RWPE2 (cell line): ENCODE measurements around the gene LRAT.

Experiments
- ATAC-seq: fragments of 200-7000 bp; cut with Tn5 transposase; 3 replicates; pipeline ENCODE4 v1.9.1; 2021; ENCODE audit warnings: low read depth
- DNase-seq: peaks from one replicate; pipeline ENCODE4 v3.0.0-alpha.2; 2020; ENCODE audit warnings: low spot score
- H3K27ac ChIP-seq: fragments of 450-650 bp; 2 replicates; pipeline ENCODE4 v1.5.1; 2017; ENCODE audit warnings: mild to moderate bottlenecking; ENCODE audit not compliant: poor library complexity, severe bottlenecking
- H3K27me3 ChIP-seq: fragments of 250-450 bp; sonication (Bioruptor Pico); 2 replicates; pipeline ENCODE4 v1.5.1; 2021; ENCODE audit warnings: mild to moderate bottlenecking, moderate library complexity; ENCODE audit not compliant: insufficient read depth, poor library complexity, severe bottlenecking
- H3K36me3 ChIP-seq: fragments of 250-450 bp; sonication (Bioruptor Pico); 2 replicates; pipeline ENCODE4 v1.5.1; 2020; ENCODE audit warnings: low read depth, mild to moderate bottlenecking, moderate library complexity
- H3K4me1 ChIP-seq: fragments of 250-450 bp; sonication (Bioruptor Pico); 2 replicates; pipeline ENCODE4 v1.5.1; 2021; ENCODE audit warnings: mild to moderate bottlenecking, moderate library complexity; ENCODE audit not compliant: insufficient read depth, poor library complexity, severe bottlenecking
- H3K4me3 ChIP-seq: fragments of 250-450 bp; sonication (Bioruptor Pico); 2 replicates; pipeline ENCODE4 v1.5.1; 2021; ENCODE audit warnings: mild to moderate bottlenecking, moderate library complexity; ENCODE audit not compliant: severe bottlenecking
- H3K9me3 ChIP-seq: fragments of 250-450 bp; sonication (Bioruptor Pico); 2 replicates; pipeline ENCODE4 v1.5.1; 2021; ENCODE audit warnings: mild to moderate bottlenecking, moderate library complexity; ENCODE audit not compliant: severe bottlenecking
- TF ChIP-seq, protein P1 (sequence below): fragments of 450-650 bp; IDR thresholded peaks from one replicate; pipeline ENCODE4 v1.5.1; 2017; ENCODE audit warnings: mild to moderate bottlenecking, moderate library complexity; ENCODE audit not compliant: poor library complexity, severe bottlenecking

LRAT gene

DNA sequence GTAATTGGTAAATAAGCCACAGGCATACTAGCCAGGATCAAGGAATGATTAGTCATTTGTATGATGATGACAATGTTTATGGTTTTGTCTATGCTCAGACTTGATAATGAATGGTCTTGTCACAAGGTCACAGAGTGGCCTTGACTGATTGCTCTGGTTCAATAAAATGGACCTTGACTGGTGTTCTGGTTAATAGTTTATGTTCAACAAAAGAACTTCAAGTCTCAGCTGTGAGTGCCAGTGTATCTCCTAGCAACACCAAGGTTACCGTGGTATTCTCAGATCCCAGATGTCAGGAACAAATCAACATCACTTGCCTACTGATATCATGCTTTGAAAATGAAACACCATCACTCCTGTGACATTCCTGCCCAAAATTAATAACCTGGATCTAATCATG is 16.3 kb upstream of the LRAT start:
- TF ChIP-seq, protein P1, sequence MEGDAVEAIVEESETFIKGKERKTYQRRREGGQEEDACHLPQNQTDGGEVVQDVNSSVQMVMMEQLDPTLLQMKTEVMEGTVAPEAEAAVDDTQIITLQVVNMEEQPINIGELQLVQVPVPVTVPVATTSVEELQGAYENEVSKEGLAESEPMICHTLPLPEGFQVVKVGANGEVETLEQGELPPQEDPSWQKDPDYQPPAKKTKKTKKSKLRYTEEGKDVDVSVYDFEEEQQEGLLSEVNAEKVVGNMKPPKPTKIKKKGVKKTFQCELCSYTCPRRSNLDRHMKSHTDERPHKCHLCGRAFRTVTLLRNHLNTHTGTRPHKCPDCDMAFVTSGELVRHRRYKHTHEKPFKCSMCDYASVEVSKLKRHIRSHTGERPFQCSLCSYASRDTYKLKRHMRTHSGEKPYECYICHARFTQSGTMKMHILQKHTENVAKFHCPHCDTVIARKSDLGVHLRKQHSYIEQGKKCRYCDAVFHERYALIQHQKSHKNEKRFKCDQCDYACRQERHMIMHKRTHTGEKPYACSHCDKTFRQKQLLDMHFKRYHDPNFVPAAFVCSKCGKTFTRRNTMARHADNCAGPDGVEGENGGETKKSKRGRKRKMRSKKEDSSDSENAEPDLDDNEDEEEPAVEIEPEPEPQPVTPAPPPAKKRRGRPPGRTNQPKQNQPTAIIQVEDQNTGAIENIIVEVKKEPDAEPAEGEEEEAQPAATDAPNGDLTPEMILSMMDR: no peak
- no peak overlapping the region for H3K27ac ChIP-seq
- no peaks in the 10 kb centered on the region for H3K27me3 ChIP-seq
- no peaks in the 10 kb centered on the region for H3K36me3 ChIP-seq
- no peak overlapping the region for H3K4me3 ChIP-seq
- peaks cover 5% of the 10 kb centered on the region for H3K4me1 ChIP-seq
- no peak for DNase-seq
- no peaks in the 10 kb centered on the region for H3K9me3 ChIP-seq
- ATAC-seq: no peak

DNA sequence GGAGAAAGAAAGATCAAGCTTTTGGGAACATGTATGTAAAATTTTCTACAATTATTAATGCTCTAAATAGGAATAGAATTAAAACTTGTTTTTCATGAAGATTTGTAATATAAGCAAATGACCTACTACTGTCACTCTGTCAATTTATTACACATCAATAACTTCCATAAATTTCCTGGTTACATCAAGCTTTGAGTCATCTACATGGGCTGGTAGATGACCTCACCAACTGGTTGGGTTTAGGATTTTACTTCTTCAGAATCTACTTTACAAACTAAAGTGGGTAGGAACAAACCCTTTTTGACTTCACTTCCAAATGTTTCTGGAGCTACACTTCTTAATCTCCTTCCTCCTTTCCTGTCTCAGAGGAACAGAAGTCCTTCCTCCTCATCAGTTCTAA is 12.0 kb upstream of the LRAT start:
- Histone ChIP-seq H3K4me1 (peaks cover 8% of the 10 kb centered on the region), H3K36me3 (no peaks in the 10 kb centered on the region), H3K4me3 (no peak overlapping the region), H3K9me3 (no peaks in the 10 kb centered on the region), H3K27me3 (no peaks in the 10 kb centered on the region), H3K27ac (no peak overlapping the region)
- no peak for DNase-seq
- ATAC-seq: no peak
- TF ChIP-seq, protein P1: no peak

DNA sequence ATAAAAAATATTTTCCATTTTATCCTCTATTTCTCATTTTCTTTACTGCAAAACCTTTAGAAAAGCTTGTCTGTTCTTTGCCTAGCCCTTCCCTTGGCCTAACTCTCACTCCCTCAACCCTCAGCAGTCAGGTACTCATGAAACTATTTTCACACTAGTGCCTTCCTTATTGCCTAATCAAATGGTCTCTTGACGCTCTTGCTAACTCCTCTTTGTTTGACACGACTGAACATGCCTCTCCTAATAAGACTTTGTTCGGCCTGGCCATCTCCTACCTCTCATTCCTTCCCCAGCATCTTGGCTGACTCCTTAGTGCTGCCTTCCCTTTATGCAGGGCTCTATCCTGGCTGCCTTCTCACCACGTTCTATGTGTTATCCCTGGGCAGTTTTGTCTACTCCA is 11.1 kb upstream of the LRAT start:
- ATAC-seq (peak; percentile 66), DNase-seq (no peak)
- Histone ChIP-seq H3K4me3 (no peak overlapping the region), H3K36me3 (no peaks in the 10 kb centered on the region), H3K27ac (no peak overlapping the region), H3K9me3 (no peaks in the 10 kb centered on the region), H3K4me1 (peaks cover 8% of the 10 kb centered on the region), H3K27me3 (no peaks in the 10 kb centered on the region)
- TF ChIP-seq, protein P1: no peak

DNA sequence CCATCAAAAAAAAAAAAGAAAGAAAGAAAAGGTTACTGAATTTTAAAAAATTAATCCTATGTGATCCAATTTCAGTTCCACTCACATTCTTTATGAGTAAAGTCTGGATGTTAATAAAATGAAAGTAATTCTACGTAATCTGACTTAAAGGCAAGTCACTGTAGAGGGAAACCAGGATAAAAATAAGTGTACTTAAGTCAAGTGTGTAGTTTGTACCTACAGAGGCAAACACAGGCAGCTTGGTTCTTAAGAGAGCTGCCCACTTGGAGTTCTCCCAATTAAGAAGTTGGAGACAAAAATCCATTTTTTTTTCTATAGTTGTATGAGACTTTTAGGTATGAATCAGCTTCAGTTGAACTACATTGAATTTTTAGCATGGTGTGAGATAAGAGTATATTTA is 7.0 kb upstream of the LRAT start:
- Histone ChIP-seq H3K4me1 (peaks cover 17% of the 10 kb centered on the region), H3K36me3 (no peaks in the 10 kb centered on the region), H3K27ac (no peak overlapping the region), H3K27me3 (no peaks in the 10 kb centered on the region), H3K4me3 (no peak overlapping the region), H3K9me3 (no peaks in the 10 kb centered on the region)
- no peak for ATAC-seq
- DNase-seq: no peak
- TF ChIP-seq, protein P1: no peak

DNA sequence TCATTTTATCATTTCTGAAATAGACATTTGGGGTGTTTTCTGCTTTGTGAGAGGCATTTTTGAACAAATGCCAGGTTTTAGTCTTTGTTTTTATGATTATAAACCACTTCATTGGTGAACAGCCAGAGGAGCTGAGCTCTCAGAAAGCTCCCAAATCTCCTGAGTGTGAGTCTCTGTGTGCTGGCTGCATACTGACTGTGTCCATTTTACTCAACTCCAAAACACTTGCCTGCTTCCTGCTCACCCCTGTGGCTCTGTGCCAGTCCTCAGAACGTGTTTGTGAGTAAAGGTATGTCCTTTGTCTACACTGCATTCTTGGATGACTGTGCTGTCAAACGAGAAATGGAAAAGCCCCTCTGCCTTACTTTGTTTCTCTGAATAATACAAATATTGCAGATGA is 5.4 kb upstream of the LRAT start:
- no peaks in the 10 kb centered on the region for H3K27me3 ChIP-seq
- peak overlapping the region; percentile 39 for H3K27ac ChIP-seq
- TF ChIP-seq, protein P1: no peak
- no peaks in the 10 kb centered on the region for H3K9me3 ChIP-seq
- no peaks in the 10 kb centered on the region for H3K36me3 ChIP-seq
- no peak overlapping the region for H3K4me3 ChIP-seq
- DNase-seq (peak; percentile 75), ATAC-seq (peak; percentile 95)
- peaks cover 10% of the 10 kb centered on the region for H3K4me1 ChIP-seq
